GM18517 (cell line): Measurements from ENCODE around the gene SND1.
"Not testable (repeated sequence)": the region's sequence is repeated elsewhere in the genome, so short reads cannot be mapped to it uniquely, and the experiment has no call there.

Experiments
- ATAC-seq: cut with Tn5 transposase; IDR thresholded peaks from one replicate; pipeline ENCODE4 v1.9.1; 2021; ENCODE audit warnings: mild to moderate bottlenecking, moderate library complexity; ENCODE audit not compliant: unreplicated experiment

Gene SND1

GRCh38 chr7:127822822-127823508 lies 171.0 kb downstream of the SND1 start:
- no peak for ATAC-seq

- no peak for ATAC-seq
Observed at GRCh38 chr7:127824682-127825081, 172.7 kb downstream of the SND1 start.

- ATAC-seq, result no peak
Observed at GRCh38 chr7:127828843-127829500, 177.0 kb downstream of the SND1 start.

GRCh38 chr7:127831318-127832219 lies 179.6 kb downstream of the SND1 start:
- ATAC-seq, result no peak

- ATAC-seq, result no peak
Observed at GRCh38 chr7:127832592-127832991, 180.6 kb downstream of the SND1 start.

GRCh38 chr7:127833641-127834040 lies 181.6 kb downstream of the SND1 start:
- ATAC-seq, result no peak

- no peak for ATAC-seq
Observed at GRCh38 chr7:127835679-127836078, 183.7 kb downstream of the SND1 start.

- not testable (repeated sequence) for ATAC-seq
Observed at GRCh38 chr7:127837816-127838410, 185.9 kb downstream of the SND1 start.

GRCh38 chr7:127838816-127839415 lies 186.9 kb downstream of the SND1 start:
- no peak for ATAC-seq

GRCh38 chr7:127840226-127840951 lies 188.4 kb downstream of the SND1 start:
- ATAC-seq, result no peak

- no peak for ATAC-seq
Observed at GRCh38 chr7:127844165-127844564, 192.2 kb downstream of the SND1 start.

- no peak for ATAC-seq
Observed at GRCh38 chr7:127844707-127845331, 192.8 kb downstream of the SND1 start.

GRCh38 chr7:127845522-127846214 lies 193.7 kb downstream of the SND1 start:
- ATAC-seq, result no peak

- ATAC-seq, result no peak
Observed at GRCh38 chr7:127847641-127848040, 195.6 kb downstream of the SND1 start.

GRCh38 chr7:127848241-127848640 lies 196.2 kb downstream of the SND1 start:
- ATAC-seq, result no peak

- no peak for ATAC-seq
Observed at GRCh38 chr7:127850195-127850594, 198.2 kb downstream of the SND1 start.

GRCh38 chr7:127854383-127854782 lies 202.4 kb downstream of the SND1 start:
- no peak for ATAC-seq

GRCh38 chr7:127857464-127857841 lies 205.5 kb downstream of the SND1 start:
- ATAC-seq, result no peak
